ENCODE results near the gene PSME1.
A peak's percentile ranks its signal among the peaks of the same experiment; 100 is the strongest.

GRCh38 chr14:24132061-24132685 is 3.8 kb upstream of the PSME1 start:
- TF ChIP-seq, protein P1, sequence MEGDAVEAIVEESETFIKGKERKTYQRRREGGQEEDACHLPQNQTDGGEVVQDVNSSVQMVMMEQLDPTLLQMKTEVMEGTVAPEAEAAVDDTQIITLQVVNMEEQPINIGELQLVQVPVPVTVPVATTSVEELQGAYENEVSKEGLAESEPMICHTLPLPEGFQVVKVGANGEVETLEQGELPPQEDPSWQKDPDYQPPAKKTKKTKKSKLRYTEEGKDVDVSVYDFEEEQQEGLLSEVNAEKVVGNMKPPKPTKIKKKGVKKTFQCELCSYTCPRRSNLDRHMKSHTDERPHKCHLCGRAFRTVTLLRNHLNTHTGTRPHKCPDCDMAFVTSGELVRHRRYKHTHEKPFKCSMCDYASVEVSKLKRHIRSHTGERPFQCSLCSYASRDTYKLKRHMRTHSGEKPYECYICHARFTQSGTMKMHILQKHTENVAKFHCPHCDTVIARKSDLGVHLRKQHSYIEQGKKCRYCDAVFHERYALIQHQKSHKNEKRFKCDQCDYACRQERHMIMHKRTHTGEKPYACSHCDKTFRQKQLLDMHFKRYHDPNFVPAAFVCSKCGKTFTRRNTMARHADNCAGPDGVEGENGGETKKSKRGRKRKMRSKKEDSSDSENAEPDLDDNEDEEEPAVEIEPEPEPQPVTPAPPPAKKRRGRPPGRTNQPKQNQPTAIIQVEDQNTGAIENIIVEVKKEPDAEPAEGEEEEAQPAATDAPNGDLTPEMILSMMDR (IDR thresholded peaks at IDR 0.05 in 4 of 5, conservative IDR thresholded peaks at IDR 0.05 in 1 of 5) = no peak
- TF ChIP-seq POLR2A (IDR thresholded peaks at IDR 0.05) = peak in 1 of 2 donors; percentile 22

Data from gastrocnemius medialis (tissue), 4 donors.